HG03565 (cell line): Measurements from ENCODE around the gene MGAT5.

Experiments
- ATAC-seq: cut with Tn5 transposase; IDR thresholded peaks from one replicate; pipeline ENCODE4 v1.9.1; 2021; ENCODE audit warnings: mild to moderate bottlenecking, moderate library complexity; ENCODE audit not compliant: unreplicated experiment

MGAT5 gene

DNA sequence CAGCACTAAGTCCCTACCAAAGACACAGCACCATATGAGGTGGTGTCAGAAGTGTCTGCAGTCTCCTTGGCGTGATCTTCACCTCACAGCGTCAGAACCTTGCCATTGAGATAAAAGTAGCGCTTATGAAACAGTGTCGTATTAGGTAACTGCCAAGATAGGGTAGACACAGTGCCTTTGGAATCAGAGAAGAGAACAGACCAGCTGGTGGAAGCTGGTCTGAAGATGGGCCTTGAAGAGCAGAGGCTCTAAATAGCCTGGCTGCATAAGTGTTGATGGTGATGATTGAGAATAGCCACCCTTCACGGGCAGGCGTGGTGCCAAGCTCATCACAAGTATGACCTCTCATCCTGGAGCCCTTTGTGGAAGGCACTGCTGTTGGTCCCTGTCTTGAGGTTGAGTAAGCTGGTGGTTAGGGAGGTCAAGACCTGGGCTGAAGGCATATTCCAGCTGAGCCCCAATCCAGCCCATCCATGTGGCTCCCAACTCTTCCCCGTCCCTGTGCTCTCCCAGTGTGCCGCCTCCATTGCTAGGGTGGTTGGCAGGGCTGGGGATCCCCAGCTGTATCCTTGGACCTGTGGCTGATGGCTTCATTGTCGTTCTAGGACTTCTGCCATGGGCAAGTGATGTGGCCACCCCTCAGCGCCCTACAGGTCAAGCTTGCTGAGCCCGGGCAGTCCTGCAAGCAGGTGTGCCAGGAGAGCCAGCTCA is 187.4 kb downstream of the MGAT5 start:
- no peak for ATAC-seq

DNA sequence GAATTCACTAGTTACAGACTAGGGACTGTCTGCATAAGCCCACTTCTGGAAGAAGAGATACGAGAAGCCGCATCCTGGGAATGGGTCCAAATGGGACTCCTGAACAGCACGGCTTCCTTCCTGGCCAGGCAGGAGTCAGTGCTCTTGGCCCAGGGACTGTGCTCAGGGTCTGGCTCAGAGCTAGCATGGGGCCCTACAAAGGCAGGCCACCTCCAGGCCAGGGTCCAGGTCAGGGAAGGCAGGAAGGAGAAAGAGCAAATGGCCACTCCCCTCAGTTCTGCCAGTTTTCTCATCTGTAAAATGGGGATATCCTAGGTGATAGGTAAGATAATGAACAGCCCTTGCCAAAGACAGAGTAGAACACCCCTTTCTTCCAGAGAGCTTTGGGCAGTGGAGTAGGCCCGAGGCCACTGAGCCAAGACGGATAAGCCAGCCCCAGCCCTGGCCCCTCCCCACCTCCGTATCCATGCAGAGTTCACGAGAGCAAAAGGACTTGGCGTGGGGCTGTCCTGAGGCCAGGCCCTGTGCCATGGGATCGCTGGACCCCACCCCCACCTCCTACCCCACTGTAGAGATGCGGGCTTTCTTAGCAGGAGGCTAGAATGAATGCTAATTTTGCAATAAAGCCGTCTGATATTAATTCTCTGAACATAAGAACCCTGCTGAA is 190.1 kb downstream of the MGAT5 start:
- ATAC-seq = no peak

DNA sequence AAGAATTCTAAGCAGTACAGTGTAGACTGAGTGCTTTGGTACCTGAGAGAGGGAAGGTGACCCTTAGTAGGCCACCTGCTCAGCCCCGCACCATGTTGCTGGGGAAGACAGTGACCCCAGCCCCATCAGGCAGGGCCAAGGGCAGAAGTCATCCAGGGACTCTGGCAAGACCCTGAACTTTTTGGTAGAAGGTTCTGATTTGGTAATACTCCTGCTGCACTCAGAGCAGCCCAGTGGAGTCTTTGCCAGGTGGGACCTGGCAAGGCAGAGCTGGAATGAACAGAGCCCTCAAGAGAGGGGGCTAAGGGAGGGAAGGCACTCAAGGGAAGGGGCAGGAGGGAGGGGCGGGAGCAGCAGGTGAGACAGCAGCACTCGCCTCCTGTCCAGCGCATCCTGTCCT is 191.2 kb downstream of the MGAT5 start:
- no peak for ATAC-seq

DNA sequence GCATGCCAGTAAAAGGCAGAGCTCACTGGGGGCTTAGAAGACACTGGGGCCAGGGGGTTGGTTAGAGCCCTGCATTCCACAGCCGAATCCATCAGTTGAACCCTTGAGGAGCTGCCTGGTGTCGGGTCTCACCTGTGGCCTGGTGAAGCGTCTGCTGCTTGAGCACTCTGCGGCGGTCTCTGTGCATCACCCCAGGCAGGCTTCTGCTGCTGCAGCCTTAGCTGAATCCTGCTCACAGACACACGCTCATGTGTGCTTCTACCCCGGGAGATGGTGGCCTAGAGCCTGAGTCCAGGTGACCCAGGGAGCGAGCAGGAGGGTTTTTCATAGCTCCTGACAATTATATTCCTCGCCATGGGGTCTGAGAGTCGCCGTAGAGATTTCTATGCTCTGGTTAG is 192.1 kb downstream of the MGAT5 start:
- ATAC-seq = no peak

DNA sequence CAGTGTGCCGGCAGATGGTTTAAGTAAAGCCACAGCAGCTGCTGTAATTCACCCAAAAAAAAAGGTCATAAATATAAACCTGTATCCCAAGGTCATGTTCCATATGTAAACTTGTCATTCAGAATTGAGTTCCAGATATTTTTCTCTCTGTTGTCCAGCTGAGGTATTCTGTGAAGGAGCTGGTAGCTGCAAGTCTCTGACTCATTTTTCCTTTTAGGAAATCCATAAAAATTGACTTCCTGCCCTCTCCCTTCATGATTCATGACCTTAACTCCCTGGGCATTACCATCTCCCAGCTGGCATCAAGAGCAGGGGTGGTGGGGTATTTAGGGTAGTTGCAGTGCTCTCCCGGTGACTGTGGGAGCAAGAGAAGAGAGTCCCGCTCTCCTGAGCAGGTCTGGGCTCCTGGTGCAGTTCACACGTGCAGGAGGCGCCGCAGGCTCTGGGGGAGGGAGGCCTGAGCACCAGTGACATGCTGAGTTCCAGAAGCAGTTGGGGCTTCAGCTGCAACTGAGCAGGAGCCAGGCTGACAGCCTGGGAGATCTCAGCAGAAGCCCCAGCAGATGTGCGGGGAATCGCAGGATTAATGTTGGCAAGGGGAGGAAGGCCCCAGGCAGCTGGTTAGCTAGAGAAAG is 192.6 kb downstream of the MGAT5 start:
- ATAC-seq = no peak

DNA sequence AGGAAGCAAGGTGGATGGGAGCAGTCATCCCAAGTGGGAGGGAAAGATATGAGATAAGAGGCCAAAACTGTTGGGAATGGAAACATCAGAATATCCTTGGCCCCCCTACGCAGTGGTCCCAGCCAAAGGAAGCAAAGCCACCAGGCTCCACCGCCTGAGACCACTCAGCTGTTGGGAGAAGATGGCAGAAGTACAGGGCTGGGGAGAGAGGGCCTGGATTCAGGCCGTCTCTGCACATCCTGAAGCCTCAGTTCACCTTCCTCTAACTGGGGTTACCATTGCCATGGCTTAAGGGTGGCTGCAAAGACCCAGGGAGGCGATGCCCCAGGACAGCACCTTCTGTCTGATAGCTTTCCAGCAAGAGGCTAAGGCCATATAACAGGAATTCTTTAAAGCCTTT is 193.8 kb downstream of the MGAT5 start:
- no peak for ATAC-seq

DNA sequence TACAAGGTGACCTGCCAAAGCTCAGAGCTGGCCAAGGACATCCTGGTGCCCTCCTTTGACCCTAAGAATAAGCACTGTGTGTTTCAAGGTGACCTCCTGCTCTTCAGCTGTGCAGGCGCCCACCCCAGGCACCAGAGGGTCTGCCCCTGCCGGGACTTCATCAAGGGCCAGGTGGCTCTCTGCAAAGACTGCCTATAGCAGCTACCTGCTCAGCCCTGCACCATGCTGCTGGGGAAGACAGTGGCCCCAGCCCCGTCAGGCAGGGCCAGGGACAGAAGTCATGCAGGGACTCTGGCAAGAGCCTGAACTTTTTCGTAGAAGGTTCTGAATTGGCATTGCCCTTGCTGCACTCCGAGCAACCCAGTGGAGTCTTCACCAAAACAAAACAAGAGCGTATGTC is 194.8 kb downstream of the MGAT5 start:
- ATAC-seq = no peak

DNA sequence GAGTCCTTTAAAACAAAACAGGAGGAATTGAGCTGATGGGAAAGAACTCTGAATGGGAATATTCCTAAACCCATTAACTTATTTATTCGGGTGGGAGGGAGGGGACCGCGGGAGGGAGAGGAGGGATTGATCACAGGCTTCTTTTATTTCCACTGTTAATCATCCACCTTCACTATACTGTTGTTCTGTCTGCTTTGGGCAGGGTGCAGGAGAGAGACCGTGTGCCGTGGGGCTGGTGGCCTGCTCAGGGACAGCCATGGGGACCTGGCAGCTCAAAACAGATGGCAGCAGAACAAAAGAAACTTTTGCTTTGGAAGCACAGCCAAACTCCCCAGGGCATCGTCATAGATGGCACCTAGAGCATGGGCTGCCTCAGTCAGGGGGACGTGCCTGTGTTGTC is 195.3 kb downstream of the MGAT5 start:
- no peak for ATAC-seq

DNA sequence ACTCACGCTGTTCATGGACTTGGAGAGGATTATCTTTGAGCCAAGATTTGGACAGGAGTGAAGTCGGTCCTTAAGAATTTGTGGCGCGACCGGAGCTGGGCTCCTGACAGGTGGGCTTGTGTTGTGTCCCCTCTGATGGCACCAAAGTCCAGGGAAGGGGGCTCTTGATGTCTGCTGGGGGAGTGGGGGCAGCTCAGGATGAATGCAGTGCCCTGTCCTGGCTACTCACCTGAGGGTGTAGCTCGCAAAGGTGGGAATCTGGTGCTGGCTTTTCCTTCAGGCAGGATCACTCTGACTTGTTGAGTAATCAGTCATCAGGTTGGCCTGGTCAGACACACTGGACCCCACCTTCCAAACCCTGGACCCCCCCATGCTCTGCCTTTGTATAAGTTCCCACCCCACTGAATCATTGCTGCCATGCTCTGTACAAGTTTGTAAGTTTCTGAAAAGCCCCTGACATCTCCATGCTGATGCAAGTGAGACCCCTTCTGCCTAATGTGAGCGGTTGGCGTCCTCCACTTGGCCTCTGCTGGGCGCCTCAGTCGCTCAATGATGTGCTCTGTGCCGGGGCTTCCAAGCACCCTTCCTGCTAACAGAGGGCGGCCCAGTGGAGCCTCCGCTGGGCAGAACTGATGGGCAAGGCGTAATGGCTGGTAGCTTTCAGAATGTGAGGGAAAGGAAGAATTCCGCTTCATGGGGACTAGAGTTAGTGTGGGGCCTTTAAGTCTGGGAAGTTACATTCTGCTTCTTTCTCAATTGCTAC is 196.1 kb downstream of the MGAT5 start:
- no peak for ATAC-seq

DNA sequence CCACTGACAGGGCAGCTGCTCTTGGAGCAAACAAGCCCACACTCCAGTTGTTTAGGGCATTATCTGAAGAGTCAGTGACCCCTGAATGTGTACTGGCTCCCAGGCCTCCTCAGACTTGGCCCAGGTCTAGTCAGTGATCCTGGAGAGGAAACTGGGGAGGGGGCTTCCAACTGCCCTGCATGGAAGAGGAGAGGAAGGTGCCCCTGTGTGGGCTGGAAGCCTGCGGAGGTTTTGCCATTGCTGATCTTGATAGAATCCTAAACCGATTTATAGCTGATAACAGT is 197.4 kb downstream of the MGAT5 start:
- no peak for ATAC-seq

DNA sequence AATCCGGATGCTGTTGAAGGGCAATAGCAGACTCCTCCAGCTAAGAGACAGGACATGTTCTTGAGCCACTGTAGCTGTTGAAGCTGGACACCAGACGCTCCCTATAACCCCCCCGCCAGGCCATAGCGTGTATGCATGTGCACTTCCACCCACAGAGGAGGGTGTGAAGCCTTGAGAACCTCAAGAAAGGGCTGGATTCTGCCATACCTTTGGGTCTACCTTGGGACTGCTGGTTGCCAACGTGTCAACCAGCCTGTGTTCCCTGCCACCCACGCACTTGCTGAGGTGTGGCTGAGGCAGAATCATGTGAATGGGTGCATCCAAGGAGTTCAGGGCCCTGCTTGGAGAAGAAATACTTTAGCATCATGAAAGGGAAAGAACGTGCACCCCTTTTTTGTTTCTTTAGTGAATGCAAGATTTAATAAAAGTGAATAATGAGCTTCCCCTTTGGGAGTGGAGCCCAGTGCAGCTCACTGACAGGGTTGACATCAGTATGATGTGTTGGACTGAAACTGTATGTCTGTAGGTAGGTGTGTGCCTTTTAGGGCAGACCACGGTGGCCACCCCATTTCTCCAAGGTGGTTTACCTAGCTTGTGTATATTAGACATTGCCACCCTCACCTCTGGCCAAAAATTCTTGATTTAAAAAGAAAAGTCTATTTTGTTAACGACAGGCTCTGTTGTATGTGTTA is 198.3 kb downstream of the MGAT5 start:
- no peak for ATAC-seq

DNA sequence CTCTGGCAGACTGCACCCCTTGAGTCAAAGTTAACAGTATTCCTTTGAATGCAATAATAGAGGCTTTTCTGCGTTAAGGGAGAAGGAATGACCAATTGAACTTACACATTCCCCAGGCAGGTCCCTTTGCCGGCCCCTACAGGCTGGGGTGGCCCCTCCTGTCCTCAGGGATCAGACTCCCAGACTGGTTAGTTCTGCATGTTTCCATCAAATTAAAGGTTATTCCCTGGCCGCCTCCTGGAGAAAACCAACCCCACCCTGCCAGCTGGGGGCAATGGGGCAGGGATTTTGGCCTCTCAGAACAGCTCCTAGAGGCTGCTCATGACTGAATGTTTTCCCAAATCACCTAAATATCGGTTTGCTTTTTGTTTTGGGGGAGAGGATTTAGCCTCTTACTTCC is 199.6 kb downstream of the MGAT5 start:
- ATAC-seq = no peak

DNA sequence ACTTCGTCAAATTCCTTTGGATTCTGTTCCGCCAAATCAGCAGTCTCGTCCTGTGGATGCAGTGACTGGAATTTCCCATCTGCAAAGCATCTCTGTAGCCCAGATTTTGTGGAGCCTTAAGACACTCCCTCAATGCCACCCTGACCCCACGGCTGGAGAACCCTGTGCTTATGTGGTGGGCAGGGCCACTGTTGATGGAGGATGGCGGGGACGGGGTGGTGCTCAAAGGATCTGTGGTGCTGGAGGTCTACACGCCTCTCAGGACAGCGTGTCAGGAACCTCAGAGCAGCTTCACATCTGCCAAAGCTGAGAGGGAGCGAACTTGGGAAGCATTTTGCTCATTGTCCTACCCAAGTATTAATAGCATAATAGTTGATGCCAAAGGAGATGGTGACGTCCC is 200.1 kb downstream of the MGAT5 start:
- no peak for ATAC-seq

DNA sequence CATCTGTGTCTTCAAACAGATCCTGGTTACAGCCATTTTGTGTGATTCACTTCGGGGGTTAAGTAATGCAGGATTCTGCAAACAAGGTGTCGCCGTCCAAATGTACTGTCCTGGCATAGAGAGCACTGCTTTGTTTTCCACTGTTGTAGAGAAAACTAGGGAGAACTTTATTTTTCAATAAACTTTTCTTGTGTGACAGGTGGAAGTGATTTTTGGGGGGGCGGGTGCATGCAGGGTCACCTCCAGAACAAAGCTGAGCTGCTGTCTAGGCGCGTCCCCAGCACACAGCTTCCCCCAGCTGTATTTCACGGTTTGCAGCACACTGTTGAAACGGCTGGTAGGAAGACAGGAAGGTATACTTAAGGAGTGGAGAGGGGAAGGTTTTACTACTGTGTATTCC is 200.6 kb downstream of the MGAT5 start:
- ATAC-seq = no peak

DNA sequence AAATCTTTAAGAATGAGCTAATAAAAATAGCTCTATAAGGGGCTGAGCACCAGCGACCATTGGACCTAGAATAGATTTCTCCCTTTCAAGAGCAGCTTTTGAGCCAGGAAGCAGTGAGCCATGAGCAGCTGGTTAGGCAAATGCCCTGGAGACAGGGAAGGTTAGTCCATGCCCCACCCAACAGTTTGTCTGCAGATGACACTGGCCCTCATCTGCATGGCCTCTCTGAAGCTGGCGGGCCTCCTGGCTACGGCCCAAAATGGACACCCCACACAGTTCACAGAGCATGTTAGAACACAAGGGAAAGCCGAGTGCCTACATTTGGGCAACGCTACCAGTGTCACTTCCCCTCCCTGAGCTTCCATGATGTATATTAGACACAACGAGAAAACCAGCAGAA is 201.1 kb downstream of the MGAT5 start:
- no peak for ATAC-seq

DNA sequence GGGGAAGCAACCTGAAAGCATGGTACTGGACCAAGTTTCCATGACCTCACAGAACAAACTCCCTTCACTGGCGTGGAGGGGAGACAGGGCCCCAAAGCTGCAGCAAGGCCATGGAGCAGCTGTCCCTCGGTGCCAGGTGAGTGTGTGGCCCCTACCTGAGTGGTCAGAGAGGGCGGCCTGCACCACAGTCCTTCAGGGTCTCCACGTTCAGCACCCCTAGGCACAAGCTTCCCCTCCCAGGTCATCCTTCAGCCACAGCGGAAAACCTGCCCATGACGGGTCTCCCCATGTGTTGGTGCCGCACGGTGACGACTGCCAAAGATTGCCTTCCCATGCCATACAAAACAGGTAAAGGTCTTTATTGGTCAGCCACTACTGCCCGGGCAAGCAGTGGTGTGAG is 201.6 kb downstream of the MGAT5 start:
- no peak for ATAC-seq

DNA sequence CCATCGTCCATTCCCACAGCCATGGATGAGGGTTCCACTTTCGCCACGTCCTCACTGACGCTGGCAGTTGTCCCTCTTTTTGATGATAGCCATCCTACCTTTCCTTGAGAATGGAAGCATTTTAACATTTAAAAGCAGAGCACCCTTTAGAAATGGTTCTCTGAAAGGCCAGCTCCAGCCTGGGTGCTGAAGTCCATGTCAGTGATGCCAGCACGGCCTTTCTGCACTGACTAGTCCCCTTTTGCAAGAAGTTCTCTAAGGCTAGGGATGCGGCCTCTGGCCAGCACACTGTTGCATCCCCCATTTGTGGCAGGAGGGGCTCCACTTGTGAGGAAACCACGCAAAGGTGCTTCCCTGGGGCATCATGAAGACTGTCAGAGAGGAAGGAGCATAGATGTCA is 203.5 kb downstream of the MGAT5 start:
- ATAC-seq = no peak

DNA sequence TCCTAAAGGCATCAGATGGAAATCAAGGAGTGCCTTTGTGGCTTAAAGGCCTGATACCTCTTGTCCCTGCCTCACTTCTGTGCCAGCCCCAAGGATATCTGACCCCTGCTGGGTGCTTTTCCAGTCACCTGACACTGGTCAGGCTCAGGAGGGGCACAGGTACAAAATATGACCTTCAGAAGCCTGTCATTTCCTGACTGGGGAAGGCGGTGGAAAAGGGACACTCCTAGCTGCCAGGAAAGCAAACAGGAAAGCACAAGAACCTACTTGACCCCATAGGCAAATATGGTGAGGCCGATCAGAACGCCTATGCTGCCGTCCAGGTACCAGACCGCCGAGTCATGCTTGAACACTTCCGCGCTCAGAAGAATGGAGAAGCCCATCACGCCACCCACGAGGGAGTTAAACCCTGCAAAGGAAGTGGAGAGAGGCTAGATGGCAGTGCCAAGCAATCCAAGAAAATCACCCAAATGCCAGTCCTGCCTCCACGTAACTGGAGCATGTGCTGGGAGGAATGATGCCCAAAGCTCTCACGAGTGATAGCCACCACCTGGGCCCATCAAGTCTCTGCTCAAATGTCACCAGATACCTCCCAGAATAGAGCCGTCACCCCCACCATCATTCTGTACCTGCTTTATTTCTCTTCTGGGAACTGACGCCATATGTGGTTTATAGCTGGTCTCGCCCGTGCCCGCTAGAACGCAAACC is 204.0 kb downstream of the MGAT5 start:
- ATAC-seq = no peak

DNA sequence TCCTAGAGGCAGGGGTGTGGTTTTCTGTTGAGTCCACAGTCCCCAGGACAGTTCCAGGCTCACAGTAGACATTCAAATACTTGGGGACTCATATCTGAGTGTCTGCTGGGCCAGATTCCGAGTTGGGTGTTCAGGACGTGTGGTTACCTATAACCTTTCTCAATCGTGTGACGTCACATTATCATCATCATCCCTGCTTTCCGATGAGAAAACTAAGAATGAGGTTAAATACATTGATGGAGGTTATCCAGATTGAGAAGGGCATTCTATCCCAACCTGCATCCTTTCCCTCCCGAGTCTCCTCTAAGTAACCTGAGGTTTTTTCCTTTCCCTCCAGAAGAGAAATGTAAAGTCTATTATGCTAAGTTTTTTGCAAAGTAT is 204.6 kb downstream of the MGAT5 start:
- no peak for ATAC-seq

DNA sequence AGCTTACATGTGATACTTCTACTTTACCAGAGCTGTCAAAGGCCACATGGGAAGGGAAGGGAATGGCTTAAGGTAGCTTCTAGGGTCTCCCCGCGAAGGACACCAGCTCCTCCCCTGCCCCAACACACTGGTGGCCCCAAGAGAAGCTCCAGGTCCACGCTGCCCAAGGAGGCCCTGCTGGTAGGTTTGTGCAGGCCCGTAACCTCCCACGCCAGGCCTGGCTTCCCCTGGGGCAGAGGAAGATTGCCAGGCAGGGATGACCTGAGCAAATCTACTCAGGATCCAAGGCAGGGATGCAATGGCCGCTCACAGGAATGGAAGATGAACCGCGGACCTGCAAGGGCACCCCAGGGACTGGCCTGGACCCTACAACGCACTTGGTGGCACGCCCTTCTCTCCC is 205.1 kb downstream of the MGAT5 start:
- ATAC-seq = no peak
